HG03469 (cell line): ENCODE data around the gene UBALD1.
"Not testable (repeated sequence)": the region's sequence is repeated elsewhere in the genome, so short reads cannot be mapped to it uniquely, and the experiment has no call there.

Experiments used
- ATAC-seq: cut with Tn5 transposase; IDR thresholded peaks from one replicate; pipeline ENCODE4 v1.9.1; 2021; ENCODE audit warnings: mild to moderate bottlenecking, moderate library complexity, moderate number of reproducible peaks; ENCODE audit not compliant: unreplicated experiment

The UBALD1 gene

GRCh38 chr16:4599037-4599436 lies 15.7 kb downstream of the UBALD1 start:
- ATAC-seq: no peak

- ATAC-seq: no peak
Measured at GRCh38 chr16:4597174-4597573, 17.5 kb downstream of the UBALD1 start.

- no peak for ATAC-seq
Measured at GRCh38 chr16:4594433-4595410, 20.0 kb downstream of the UBALD1 start.

GRCh38 chr16:4593086-4593485 lies 21.6 kb downstream of the UBALD1 start:
- no peak for ATAC-seq

- ATAC-seq: no peak
Measured at GRCh38 chr16:4591706-4592470, 22.8 kb downstream of the UBALD1 start.

GRCh38 chr16:4591191-4591590 lies 23.5 kb downstream of the UBALD1 start:
- ATAC-seq: no peak

- ATAC-seq: no peak
Measured at GRCh38 chr16:4588961-4589360, 25.7 kb downstream of the UBALD1 start.

- no peak for ATAC-seq
Measured at GRCh38 chr16:4588386-4588785, 26.3 kb downstream of the UBALD1 start.

GRCh38 chr16:4586291-4586690 lies 28.4 kb downstream of the UBALD1 start:
- no peak for ATAC-seq

GRCh38 chr16:4583906-4584305 lies 30.8 kb downstream of the UBALD1 start:
- no peak for ATAC-seq

- ATAC-seq: no peak
Measured at GRCh38 chr16:4580250-4580649, 34.4 kb downstream of the UBALD1 start.

GRCh38 chr16:4578961-4579530 lies 35.6 kb downstream of the UBALD1 start:
- ATAC-seq: no peak

GRCh38 chr16:4576008-4576407 lies 38.7 kb downstream of the UBALD1 start:
- no peak for ATAC-seq

GRCh38 chr16:4574919-4575705 lies 39.6 kb downstream of the UBALD1 start:
- no peak for ATAC-seq

GRCh38 chr16:4573926-4574325 lies 40.8 kb downstream of the UBALD1 start:
- ATAC-seq: not testable (repeated sequence)

GRCh38 chr16:4572715-4573114 lies 42.0 kb downstream of the UBALD1 start:
- no peak for ATAC-seq

GRCh38 chr16:4570688-4571321 lies 43.9 kb downstream of the UBALD1 start:
- ATAC-seq: no peak

GRCh38 chr16:4570086-4570485 lies 44.6 kb downstream of the UBALD1 start:
- no peak for ATAC-seq

GRCh38 chr16:4566144-4566543 lies 48.5 kb downstream of the UBALD1 start:
- no peak for ATAC-seq

- no peak for ATAC-seq
Measured at GRCh38 chr16:4564661-4565267, 49.9 kb downstream of the UBALD1 start.
